Hepatocyte (in vitro differentiated cells): ENCODE data around the gene ADIRF. TPM values are rescaled to one million over a fixed set of nuclear protein-coding genes. Genes with fewer than 3 reads are reported as not detected.
"Not testable (repeated sequence)": the region's sequence is repeated elsewhere in the genome, so short reads cannot be mapped to it uniquely, and the experiment has no call there.

Source experiments
- DNase-seq: peaks from one replicate; pipeline ENCODE4 v3.0.0-alpha.2; 2016; ENCODE audit warnings: low spot score
- H2AFZ ChIP-seq: fragments of 200-600 bp; sonication (generic); 2 replicates; pipeline ENCODE4 v1.6.0; 2016; ENCODE audit warnings: antibody characterized with exemption, mild to moderate bottlenecking
- H3K27ac ChIP-seq: fragments of 200-600 bp; sonication (generic); 2 replicates; pipeline ENCODE4 v1.5.1; 2016; ENCODE audit warnings: mild to moderate bottlenecking
- H3K27me3 ChIP-seq: fragments of 200-600 bp; sonication (generic); 2 replicates; pipeline ENCODE4 v1.6.1; 2016
- H3K36me3 ChIP-seq: fragments of 200-600 bp; sonication (generic); replicated peaks from 2 replicates; pipeline ENCODE4 v1.5.1; 2016; ENCODE audit warnings: low read depth; ENCODE audit not compliant: insufficient read depth
- H3K4me1 ChIP-seq: fragments of 200-600 bp; sonication (generic); 2 replicates; pipeline ENCODE4 v1.5.1; 2016; ENCODE audit warnings: mild to moderate bottlenecking, moderate library complexity; ENCODE audit not compliant: insufficient read depth
- H3K4me2 ChIP-seq: fragments of 200-600 bp; sonication (generic); 2 replicates; pipeline ENCODE4 v1.6.0; 2016
- H3K4me3 ChIP-seq: fragments of 200-600 bp; sonication (generic); 2 replicates; pipeline ENCODE4 v1.5.1; 2016; ENCODE audit warnings: mild to moderate bottlenecking
- H3K79me2 ChIP-seq: fragments of 200-600 bp; sonication (generic); 2 replicates; pipeline ENCODE4 v1.6.0; 2017; ENCODE audit warnings: mild to moderate bottlenecking
- H3K9me2 ChIP-seq: fragments of 200-600 bp; sonication (generic); replicated peaks from 2 replicates; pipeline ENCODE4 v1.6.0; 2017; ENCODE audit warnings: mild to moderate bottlenecking; ENCODE audit not compliant: insufficient read depth
- H3K9me3 ChIP-seq: fragments of 200-600 bp; sonication (generic); 2 replicates; pipeline ENCODE4 v1.5.1; 2016; ENCODE audit warnings: low read depth, mild to moderate bottlenecking
- H4K20me1 ChIP-seq: fragments of 200-600 bp; sonication (generic); 2 replicates; pipeline ENCODE4 v1.6.0; 2016; ENCODE audit warnings: mild to moderate bottlenecking; ENCODE audit not compliant: insufficient read depth, poor library complexity, severe bottlenecking
- EZH2 ChIP-seq: fragments of 200-600 bp; sonication (generic); IDR thresholded peaks from 2 replicates; pipeline ENCODE4 v1.6.1; 2016; ENCODE audit warnings: antibody characterized with exemption, mild to moderate bottlenecking, borderline replicate concordance
- EZH2phosphoT487 ChIP-seq: fragments of 200-600 bp; sonication (generic); IDR thresholded peaks from one replicate; pipeline ENCODE4 v1.6.1; 2018; ENCODE audit warnings: antibody characterized with exemption, mild to moderate bottlenecking, low read depth, moderate library complexity; ENCODE audit not compliant: unreplicated experiment, severe bottlenecking
- WGBS: methylation state at CpG from one replicate; pipeline ENCODE4 v1.1.6; 2016; ENCODE audit warnings: low lambda C conversion rate; ENCODE audit errors: missing lambda C conversion rate; 5-methylcytosine and 5-hydroxymethylcytosine counted together
- polyA plus RNA-seq: library from polyadenylated mRNA; unstranded; fragments of >200 nt; fragmentation: Nextera tagmentation; extraction: Ambion mirVana; gene quantifications from 2 replicates; pipeline ENCODE4 v1.2.1, GENCODE V29; 2016
- total RNA-seq: library from RNA; depleted of rRNA; stranded (reverse); fragments of >200 nt; gene quantifications from 2 replicates; pipeline ENCODE4 v1.2.3, GENCODE V29; 2014
- TF ChIP-seq, protein P1 (sequence below): fragments of 200-600 bp; sonication (generic); IDR thresholded peaks from 2 replicates; pipeline ENCODE4 v1.5.1; 2016; ENCODE audit warnings: antibody characterized with exemption, mild to moderate bottlenecking; ENCODE audit not compliant: poor library complexity

The ADIRF gene
- total and polyA plus RNA-seq, 2 experiments from 2014 or later, result not detected

DNA sequence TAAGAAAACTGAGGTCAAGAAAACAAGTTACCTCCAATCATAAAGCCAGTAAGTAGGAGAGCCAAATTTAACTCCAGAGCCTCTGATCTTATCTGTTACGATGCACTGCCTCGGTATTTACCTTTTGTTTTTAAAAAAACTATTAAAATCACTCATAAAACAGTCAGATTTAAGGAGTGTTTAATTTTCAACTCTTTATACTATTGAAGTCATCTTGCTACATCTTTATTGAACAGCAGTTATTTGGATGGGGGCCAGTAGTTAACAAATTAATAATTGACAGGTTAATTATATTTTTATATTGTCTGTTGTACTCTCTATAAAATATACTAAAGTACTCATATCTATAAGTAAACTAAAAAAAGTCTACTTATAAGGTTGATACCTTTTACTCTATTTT lies 24.6 kb downstream of the ADIRF start:
- TF ChIP-seq, protein P1, sequence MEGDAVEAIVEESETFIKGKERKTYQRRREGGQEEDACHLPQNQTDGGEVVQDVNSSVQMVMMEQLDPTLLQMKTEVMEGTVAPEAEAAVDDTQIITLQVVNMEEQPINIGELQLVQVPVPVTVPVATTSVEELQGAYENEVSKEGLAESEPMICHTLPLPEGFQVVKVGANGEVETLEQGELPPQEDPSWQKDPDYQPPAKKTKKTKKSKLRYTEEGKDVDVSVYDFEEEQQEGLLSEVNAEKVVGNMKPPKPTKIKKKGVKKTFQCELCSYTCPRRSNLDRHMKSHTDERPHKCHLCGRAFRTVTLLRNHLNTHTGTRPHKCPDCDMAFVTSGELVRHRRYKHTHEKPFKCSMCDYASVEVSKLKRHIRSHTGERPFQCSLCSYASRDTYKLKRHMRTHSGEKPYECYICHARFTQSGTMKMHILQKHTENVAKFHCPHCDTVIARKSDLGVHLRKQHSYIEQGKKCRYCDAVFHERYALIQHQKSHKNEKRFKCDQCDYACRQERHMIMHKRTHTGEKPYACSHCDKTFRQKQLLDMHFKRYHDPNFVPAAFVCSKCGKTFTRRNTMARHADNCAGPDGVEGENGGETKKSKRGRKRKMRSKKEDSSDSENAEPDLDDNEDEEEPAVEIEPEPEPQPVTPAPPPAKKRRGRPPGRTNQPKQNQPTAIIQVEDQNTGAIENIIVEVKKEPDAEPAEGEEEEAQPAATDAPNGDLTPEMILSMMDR, result no peak
- no peak for TF ChIP-seq EZH2
- TF ChIP-seq EZH2phosphoT487, result no peak

DNA sequence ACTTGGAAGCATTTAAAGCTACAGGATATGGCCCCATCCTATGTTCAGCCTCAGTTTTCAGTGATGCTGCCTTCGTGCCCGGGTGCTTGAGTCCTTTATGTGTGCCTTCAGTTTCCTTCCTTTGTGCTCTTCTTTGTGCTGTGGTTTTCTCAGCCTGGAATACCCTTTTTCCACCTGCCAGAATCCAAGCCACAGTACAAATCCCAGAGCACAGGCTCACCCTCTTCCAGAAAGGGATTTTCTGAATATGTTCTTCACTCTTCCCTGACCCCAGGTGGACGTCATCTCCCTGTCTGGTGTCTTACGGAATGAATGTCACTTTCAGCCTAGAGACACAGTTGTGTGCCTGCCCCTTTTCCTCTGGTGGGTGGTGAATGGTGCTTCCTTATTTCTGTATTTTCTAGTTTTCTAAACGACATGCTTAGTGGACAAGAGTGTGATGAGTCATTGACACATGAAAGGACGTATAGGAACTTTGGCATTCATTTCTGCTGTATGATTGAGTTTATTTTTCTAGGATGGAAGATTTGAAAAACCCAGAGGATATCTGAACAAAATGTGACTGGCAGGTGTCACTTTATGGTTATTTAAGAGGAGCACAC lies 31.6 kb downstream of the ADIRF start:
- not testable (repeated sequence) for H3K79me2 ChIP-seq, H3K36me3 ChIP-seq, H3K9me2 ChIP-seq, H2AFZ ChIP-seq, H3K27ac ChIP-seq, DNase-seq, H3K27me3 ChIP-seq, H3K4me3 ChIP-seq, H4K20me1 ChIP-seq, H3K4me1 ChIP-seq, H3K4me2 ChIP-seq, H3K9me3 ChIP-seq
- WGBS, result 73% methylated on average over 6 of the region's 6 CpGs

More for the DNA sequence above, 24.6 kb downstream of the ADIRF start:
- no peaks in the 10 kb centered on the region for H3K79me2 ChIP-seq
- no peaks in the 10 kb centered on the region for H4K20me1 ChIP-seq
- no peaks in the 10 kb centered on the region for H3K4me1 ChIP-seq
- WGBS, result 73% methylated on average over 2 of the region's 2 CpGs
- H3K9me3 ChIP-seq, result no peaks in the 10 kb centered on the region
- H3K9me2 ChIP-seq, result no peaks in the 10 kb centered on the region
- no peak overlapping the region for H3K27ac ChIP-seq
- no peak overlapping the region for H3K4me2 ChIP-seq
- no peak for DNase-seq
- H3K36me3 ChIP-seq, result no peaks in the 10 kb centered on the region
- no peak overlapping the region for H2AFZ ChIP-seq
- no peaks in the 10 kb centered on the region for H3K27me3 ChIP-seq
- H3K4me3 ChIP-seq, result no peak overlapping the region

DNA sequence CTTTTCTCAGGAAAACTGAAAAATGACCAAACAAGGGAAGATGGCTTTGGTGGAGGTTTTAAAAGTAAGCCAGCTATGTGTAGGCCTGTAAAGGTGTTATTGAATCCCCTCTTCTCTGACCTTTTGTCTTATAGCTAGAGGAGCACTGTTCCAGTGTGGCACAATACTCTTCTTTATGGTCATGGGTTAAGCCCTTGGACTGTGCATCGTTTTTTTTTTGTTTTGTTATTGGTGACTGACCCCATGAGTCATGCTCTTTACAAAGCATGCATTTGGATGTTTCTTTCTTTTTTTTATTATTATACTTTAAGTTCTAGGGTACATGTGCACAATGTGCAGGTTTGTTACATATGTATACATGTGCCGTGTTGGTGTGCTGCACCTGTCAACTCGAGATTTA lies 32.2 kb downstream of the ADIRF start:
- H3K4me2 ChIP-seq, result no peak overlapping the region
- H3K27ac ChIP-seq, result no peak overlapping the region
- no peaks in the 10 kb centered on the region for H3K9me2 ChIP-seq
- no peaks in the 10 kb centered on the region for H3K27me3 ChIP-seq
- no peaks in the 10 kb centered on the region for H3K9me3 ChIP-seq
- no peak for DNase-seq
- no peak overlapping the region for H3K4me3 ChIP-seq
- H3K4me1 ChIP-seq, result no peaks in the 10 kb centered on the region
- H4K20me1 ChIP-seq, result no peaks in the 10 kb centered on the region
- 81% methylated on average over 3 of the region's 3 CpGs for WGBS
- H2AFZ ChIP-seq, result no peak overlapping the region
- no peaks in the 10 kb centered on the region for H3K79me2 ChIP-seq
- TF ChIP-seq, protein P1, result no peak
- TF ChIP-seq EZH2phosphoT487, result no peak
- no peak for TF ChIP-seq EZH2
- no peaks in the 10 kb centered on the region for H3K36me3 ChIP-seq

DNA sequence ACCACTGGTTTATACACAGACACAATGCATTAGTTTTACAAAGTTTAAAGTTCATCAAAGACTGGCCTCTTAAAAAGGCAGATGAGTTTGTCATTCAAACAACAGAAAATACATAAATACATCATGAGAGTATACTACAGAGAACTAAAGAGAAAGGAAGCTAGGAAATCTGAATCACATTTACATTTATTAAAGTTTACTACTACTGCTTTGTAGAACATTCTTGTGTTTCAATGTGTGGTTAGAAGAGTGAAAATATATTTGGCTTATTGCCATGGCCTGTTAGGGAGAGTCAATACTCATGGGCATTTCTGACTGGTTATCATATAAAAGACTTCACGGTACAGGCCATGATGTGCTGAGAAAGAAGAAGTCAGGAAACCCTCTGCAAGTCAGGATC lies 38.8 kb downstream of the ADIRF start:
- DNase-seq, H4K20me1 ChIP-seq, H3K79me2 ChIP-seq, H3K9me3 ChIP-seq, H3K27me3 ChIP-seq, H3K9me2 ChIP-seq, H2AFZ ChIP-seq, H3K4me2 ChIP-seq, H3K27ac ChIP-seq, H3K4me1 ChIP-seq, H3K36me3 ChIP-seq, H3K4me3 ChIP-seq: not testable (repeated sequence)
- 50% methylated on average over 1 of the region's 1 CpG for WGBS

DNA sequence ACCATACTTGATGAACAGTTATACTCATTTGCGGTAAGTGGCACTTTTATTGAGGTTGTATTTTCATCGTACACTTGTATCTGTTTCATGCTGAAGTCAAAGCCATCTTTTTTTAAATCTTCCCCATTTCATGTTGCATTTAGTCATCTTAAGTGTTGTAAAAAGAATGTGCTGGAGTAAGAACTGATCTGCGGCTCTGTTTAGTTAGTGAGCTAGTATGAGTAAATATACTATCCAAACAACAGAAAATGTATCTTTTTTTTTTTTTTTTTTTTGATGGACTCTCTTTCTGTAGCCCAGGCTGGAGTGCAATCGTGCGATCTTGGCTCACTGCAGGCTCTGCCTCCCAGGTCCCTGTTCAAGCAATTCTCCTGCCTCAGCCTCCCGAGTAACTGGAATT lies 39.4 kb downstream of the ADIRF start:
- H3K9me2 ChIP-seq, H2AFZ ChIP-seq, H4K20me1 ChIP-seq, H3K36me3 ChIP-seq, H3K9me3 ChIP-seq, H3K79me2 ChIP-seq, H3K4me2 ChIP-seq, H3K4me1 ChIP-seq, H3K27ac ChIP-seq, H3K27me3 ChIP-seq, DNase-seq, H3K4me3 ChIP-seq: not testable (repeated sequence)
- WGBS, result 70% methylated on average over 6 of the region's 6 CpGs

DNA sequence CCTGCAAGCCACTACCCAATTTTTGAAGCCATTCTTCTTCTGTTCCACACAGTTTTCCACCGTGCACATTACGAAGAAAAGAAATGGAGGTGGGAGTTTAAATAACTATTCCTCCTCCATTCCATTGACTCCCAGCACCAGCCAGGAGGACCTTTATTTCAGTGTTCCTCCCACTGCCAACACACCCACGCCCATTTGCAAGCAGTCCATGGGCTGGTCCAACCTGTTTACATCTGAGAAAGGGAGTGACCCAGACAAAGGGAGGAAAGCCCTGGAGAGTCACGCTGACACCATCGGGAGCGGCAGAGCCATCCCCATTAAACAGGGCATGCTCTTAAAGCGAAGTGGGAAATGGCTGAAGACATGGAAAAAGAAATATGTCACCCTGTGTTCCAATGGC lies 40.0 kb downstream of the ADIRF start:
- H4K20me1 ChIP-seq, H3K79me2 ChIP-seq, H3K36me3 ChIP-seq, H3K27ac ChIP-seq, H2AFZ ChIP-seq, H3K9me2 ChIP-seq, H3K4me2 ChIP-seq, H3K27me3 ChIP-seq, H3K4me3 ChIP-seq, H3K9me3 ChIP-seq, DNase-seq, H3K4me1 ChIP-seq: not testable (repeated sequence)
- 92% methylated on average over 7 of the region's 7 CpGs for WGBS

DNA sequence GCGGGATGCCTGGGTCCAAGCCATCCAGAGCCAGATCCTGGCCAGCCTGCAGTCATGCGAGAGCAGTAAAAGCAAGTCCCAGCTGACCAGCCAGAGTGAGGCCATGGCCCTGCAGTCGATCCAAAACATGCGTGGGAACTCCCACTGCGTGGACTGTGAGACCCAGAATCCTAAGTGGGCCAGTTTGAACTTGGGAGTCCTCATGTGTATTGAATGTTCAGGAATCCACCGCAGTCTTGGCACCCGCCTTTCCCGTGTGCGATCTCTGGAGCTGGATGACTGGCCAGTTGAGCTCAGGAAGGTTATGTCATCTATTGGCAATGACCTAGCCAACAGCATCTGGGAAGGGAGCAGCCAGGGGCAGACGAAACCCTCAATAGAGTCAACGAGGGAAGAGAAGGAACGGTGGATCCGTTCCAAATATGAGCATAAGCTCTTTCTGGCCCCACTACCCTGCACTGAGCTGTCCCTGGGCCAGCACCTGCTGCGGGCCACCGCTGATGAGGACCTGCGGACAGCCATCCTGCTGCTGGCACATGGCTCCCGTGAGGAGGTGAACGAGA lies 40.9 kb downstream of the ADIRF start:
- H3K9me2 ChIP-seq, H2AFZ ChIP-seq, H4K20me1 ChIP-seq, H3K4me1 ChIP-seq, H3K36me3 ChIP-seq, DNase-seq, H3K79me2 ChIP-seq, H3K27me3 ChIP-seq, H3K27ac ChIP-seq, H3K4me2 ChIP-seq, H3K9me3 ChIP-seq, H3K4me3 ChIP-seq: not testable (repeated sequence)
- 96% methylated on average over 16 of the region's 18 CpGs for WGBS
